HG02981 (cell line): ENCODE measurements around the gene FAM168B.

Source experiments
- ATAC-seq: cut with Tn5 transposase; IDR thresholded peaks from one replicate; pipeline ENCODE4 v1.9.1; 2021; ENCODE audit warnings: mild to moderate bottlenecking, moderate library complexity; ENCODE audit not compliant: unreplicated experiment

Gene FAM168B

GRCh38 chr2:131027566-131028528, 65.4 kb downstream of the FAM168B start:
- ATAC-seq: no peak

GRCh38 chr2:131026919-131027318, 66.3 kb downstream of the FAM168B start:
- ATAC-seq: no peak

- no peak for ATAC-seq
Observed at GRCh38 chr2:131023758-131024157, 69.5 kb downstream of the FAM168B start.

- no peak for ATAC-seq
Observed at GRCh38 chr2:131022731-131023130, 70.5 kb downstream of the FAM168B start.

GRCh38 chr2:131016826-131017741, 76.2 kb downstream of the FAM168B start:
- ATAC-seq: no peak

- no peak for ATAC-seq
Observed at GRCh38 chr2:131015764-131016163, 77.5 kb downstream of the FAM168B start.

GRCh38 chr2:131014141-131014540, 79.1 kb downstream of the FAM168B start:
- no peak for ATAC-seq

- ATAC-seq: no peak
Observed at GRCh38 chr2:131011486-131011885, 81.8 kb downstream of the FAM168B start.

GRCh38 chr2:131010566-131010965, 82.7 kb downstream of the FAM168B start:
- no peak for ATAC-seq

GRCh38 chr2:131009713-131010475, 83.4 kb downstream of the FAM168B start:
- ATAC-seq: no peak

GRCh38 chr2:131008967-131009366, 84.3 kb downstream of the FAM168B start:
- no peak for ATAC-seq

GRCh38 chr2:131006561-131006960, 86.7 kb downstream of the FAM168B start:
- ATAC-seq: no peak

- ATAC-seq: no peak
Observed at GRCh38 chr2:131005216-131005935, 87.9 kb downstream of the FAM168B start.

GRCh38 chr2:131004446-131005209, 88.6 kb downstream of the FAM168B start:
- ATAC-seq: no peak

GRCh38 chr2:130998561-130998960, 94.7 kb downstream of the FAM168B start:
- ATAC-seq: no peak
